HL-60 (cell line): ENCODE data around the gene ITGBL1.

Experiments
- DNase-seq, 2 experiments: peaks; one replicate each; pipeline ENCODE4 v3.0.0-alpha.2; 2010 to 2020; ENCODE audit warnings: low read depth in 1 of 2, low spot score in 1 of 2
- H3K27ac ChIP-seq: fragments of 250-450 bp; sonication (Bioruptor Pico); replicated peaks from 2 replicates; pipeline ENCODE4 v1.5.1; 2020; ENCODE audit warnings: mild to moderate bottlenecking, moderate library complexity
- H3K27me3 ChIP-seq: fragments of 250-450 bp; sonication (Bioruptor Pico); 2 replicates; pipeline ENCODE4 v1.5.1; 2021; ENCODE audit warnings: mild to moderate bottlenecking, moderate library complexity; ENCODE audit not compliant: insufficient read depth, poor library complexity, severe bottlenecking
- H3K4me3 ChIP-seq: replicated peaks from 2 replicates; pipeline ENCODE4 v1.5.1; 2011; ENCODE audit warnings: mild to moderate bottlenecking, control low read depth, low read length; ENCODE audit not compliant: insufficient read depth
- GABPA ChIP-seq: IDR thresholded peaks from 2 replicates; pipeline ENCODE4 v1.6.1; 2012; ENCODE audit warnings: low read depth
- POLR2AphosphoS5 ChIP-seq: IDR thresholded peaks from 2 replicates; pipeline ENCODE4 v1.6.1; 2012; ENCODE audit warnings: low read depth
- SPI1 ChIP-seq: IDR thresholded peaks from 2 replicates; pipeline ENCODE4 v1.6.1; 2012; ENCODE audit warnings: low read depth, mild to moderate bottlenecking, borderline replicate concordance
- TF ChIP-seq, protein P1 (sequence below): IDR thresholded peaks from one replicate; pipeline ENCODE4 v1.5.1; 2011; ENCODE audit warnings: low read length, control low read depth, inconsistent platforms; ENCODE audit not compliant: insufficient read depth
- TF ChIP-seq, protein P2 (sequence below): IDR thresholded peaks from 2 replicates; pipeline ENCODE4 v1.6.1; 2012; ENCODE audit warnings: low read depth; ENCODE audit not compliant: insufficient replicate concordance

Gene ITGBL1

DNA sequence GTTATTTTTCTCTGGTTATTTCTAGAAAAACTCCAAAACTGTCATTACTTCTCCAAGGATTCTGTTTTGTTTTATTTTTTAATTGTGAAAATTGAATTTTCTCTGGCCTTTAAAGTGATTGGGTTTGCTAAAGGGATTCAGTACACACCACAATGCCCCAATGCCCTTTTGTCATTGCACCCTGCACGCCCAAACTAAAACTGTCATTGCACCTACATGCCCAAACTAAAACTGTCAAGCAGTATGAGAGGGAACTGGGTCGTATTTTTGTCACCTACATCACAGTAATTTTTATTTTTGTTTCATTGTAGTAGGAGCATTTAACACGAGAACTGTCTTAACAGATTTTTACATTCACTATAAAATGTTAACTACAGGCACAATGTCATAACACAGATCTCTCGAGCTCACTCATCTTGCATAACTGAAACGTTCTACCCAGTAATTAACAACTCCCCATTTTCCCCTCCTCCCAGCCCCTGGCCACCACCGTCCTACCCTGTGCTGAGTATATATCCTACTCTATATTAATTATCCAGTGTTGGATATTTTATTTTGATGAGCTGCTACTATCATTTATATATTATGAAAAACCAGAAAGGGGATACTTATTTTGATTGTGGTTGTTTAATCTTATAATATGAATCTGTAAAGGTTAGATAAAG is 43.4 kb upstream of the ITGBL1 start:
- peaks cover under 1% of the 10 kb centered on the region for H3K27me3 ChIP-seq
- TF ChIP-seq POLR2AphosphoS5 (no peak), GABPA (no peak), SPI1 (no peak)
- TF ChIP-seq, protein P1, sequence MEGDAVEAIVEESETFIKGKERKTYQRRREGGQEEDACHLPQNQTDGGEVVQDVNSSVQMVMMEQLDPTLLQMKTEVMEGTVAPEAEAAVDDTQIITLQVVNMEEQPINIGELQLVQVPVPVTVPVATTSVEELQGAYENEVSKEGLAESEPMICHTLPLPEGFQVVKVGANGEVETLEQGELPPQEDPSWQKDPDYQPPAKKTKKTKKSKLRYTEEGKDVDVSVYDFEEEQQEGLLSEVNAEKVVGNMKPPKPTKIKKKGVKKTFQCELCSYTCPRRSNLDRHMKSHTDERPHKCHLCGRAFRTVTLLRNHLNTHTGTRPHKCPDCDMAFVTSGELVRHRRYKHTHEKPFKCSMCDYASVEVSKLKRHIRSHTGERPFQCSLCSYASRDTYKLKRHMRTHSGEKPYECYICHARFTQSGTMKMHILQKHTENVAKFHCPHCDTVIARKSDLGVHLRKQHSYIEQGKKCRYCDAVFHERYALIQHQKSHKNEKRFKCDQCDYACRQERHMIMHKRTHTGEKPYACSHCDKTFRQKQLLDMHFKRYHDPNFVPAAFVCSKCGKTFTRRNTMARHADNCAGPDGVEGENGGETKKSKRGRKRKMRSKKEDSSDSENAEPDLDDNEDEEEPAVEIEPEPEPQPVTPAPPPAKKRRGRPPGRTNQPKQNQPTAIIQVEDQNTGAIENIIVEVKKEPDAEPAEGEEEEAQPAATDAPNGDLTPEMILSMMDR, result no peak
- TF ChIP-seq, protein P2, sequence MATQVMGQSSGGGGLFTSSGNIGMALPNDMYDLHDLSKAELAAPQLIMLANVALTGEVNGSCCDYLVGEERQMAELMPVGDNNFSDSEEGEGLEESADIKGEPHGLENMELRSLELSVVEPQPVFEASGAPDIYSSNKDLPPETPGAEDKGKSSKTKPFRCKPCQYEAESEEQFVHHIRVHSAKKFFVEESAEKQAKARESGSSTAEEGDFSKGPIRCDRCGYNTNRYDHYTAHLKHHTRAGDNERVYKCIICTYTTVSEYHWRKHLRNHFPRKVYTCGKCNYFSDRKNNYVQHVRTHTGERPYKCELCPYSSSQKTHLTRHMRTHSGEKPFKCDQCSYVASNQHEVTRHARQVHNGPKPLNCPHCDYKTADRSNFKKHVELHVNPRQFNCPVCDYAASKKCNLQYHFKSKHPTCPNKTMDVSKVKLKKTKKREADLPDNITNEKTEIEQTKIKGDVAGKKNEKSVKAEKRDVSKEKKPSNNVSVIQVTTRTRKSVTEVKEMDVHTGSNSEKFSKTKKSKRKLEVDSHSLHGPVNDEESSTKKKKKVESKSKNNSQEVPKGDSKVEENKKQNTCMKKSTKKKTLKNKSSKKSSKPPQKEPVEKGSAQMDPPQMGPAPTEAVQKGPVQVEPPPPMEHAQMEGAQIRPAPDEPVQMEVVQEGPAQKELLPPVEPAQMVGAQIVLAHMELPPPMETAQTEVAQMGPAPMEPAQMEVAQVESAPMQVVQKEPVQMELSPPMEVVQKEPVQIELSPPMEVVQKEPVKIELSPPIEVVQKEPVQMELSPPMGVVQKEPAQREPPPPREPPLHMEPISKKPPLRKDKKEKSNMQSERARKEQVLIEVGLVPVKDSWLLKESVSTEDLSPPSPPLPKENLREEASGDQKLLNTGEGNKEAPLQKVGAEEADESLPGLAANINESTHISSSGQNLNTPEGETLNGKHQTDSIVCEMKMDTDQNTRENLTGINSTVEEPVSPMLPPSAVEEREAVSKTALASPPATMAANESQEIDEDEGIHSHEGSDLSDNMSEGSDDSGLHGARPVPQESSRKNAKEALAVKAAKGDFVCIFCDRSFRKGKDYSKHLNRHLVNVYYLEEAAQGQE, result no peak
- H3K4me3 ChIP-seq, result no peak overlapping the region
- no peak for DNase-seq
- H3K27ac ChIP-seq, result no peak overlapping the region

- H3K27ac ChIP-seq, result no peak overlapping the region
- H3K27me3 ChIP-seq, result peaks cover 24% of the 10 kb centered on the region
- H3K4me3 ChIP-seq, result no peak overlapping the region
- TF ChIP-seq, protein P1, result no peak
- TF ChIP-seq, protein P2, result no peak
- no peak for TF ChIP-seq POLR2AphosphoS5
- TF ChIP-seq SPI1, result no peak
- no peak for TF ChIP-seq GABPA
- no peak for DNase-seq
Observed at GRCh38 chr13:101412076-101412475, 40.4 kb upstream of the ITGBL1 start.

DNA sequence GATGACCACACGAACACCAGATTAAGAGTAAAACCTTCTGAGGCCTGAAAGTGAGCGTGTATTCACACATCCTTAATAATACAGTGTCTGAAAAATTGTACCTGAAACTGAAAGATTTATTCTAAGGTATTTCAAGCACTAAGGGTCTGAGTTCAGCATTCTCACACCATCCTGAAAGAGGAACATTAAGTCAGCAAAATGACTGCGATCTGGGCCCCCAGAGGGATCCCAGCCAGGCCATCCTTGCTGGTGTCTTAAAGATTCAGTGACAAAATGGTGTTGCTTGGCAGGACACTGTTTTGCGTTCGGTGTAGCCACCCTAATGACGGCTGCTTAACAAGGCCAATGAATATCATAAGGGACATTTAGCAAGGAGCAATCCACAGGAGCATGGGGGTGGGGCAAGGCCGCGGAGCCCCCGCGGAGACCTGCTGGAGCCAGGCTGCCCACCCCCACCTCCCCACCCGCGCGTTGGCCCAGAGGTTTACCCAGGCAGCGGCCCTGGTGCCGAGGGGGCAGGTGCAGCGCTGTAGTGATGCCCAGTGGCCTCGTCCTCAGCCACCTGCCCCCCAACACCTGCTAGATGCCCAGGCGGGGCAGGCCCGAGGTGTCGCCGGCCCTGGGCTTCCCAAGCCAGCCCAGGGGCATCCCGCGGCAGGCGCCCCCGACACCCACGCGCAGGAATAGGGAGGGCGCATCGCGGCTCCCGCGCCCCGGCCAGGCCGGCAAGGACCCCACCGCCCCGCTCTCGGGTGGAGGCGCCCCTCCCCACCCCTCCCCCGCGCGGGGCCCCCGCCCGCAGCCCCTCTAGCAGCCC is 36.9 kb upstream of the ITGBL1 start:
- Histone ChIP-seq H3K27ac (no peak overlapping the region), H3K27me3 (peaks cover 33% of the 10 kb centered on the region), H3K4me3 (no peak overlapping the region)
- no peak for DNase-seq
- TF ChIP-seq GABPA, result no peak
- TF ChIP-seq, protein P2, result no peak
- TF ChIP-seq POLR2AphosphoS5, result no peak
- no peak for TF ChIP-seq SPI1
- TF ChIP-seq, protein P1, result no peak
